Smooth muscle cell (in vitro differentiated cells): ENCODE measurements around the gene NEBL. TPM values are rescaled to one million over a fixed set of nuclear protein-coding genes. Genes with fewer than 3 reads are reported as not detected.

Experiments
- DNase-seq: peaks from one replicate; lab custom pipeline; 2025; ENCODE audit not compliant: unreplicated experiment; lab: John Stamatoyannopoulos, UW
- H2AFZ ChIP-seq: fragments of 200-600 bp; sonication (generic); 2 replicates; pipeline ENCODE4 v1.6.0; 2016; ENCODE audit warnings: antibody characterized with exemption, low read depth, mild to moderate bottlenecking
- H3F3A ChIP-seq: fragments of 200-600 bp; sonication (generic); 2 replicates; pipeline ENCODE4 v1.6.0; 2017; ENCODE audit warnings: antibody characterized with exemption, low read depth
- H3K27ac ChIP-seq: fragments of 200-600 bp; sonication (generic); 2 replicates; pipeline ENCODE4 v1.5.1; 2016; ENCODE audit warnings: low read depth, mild to moderate bottlenecking
- H3K27me3 ChIP-seq: fragments of 200-600 bp; sonication (generic); 2 replicates; pipeline ENCODE4 v1.6.1; 2016; ENCODE audit warnings: low read depth, mild to moderate bottlenecking
- H3K36me3 ChIP-seq: fragments of 200-600 bp; sonication (generic); 2 replicates; pipeline ENCODE4 v1.5.1; 2016; ENCODE audit warnings: low read depth
- H3K4me1 ChIP-seq: fragments of 200-600 bp; sonication (generic); 2 replicates; pipeline ENCODE4 v1.5.1; 2016; ENCODE audit warnings: low read depth
- H3K4me2 ChIP-seq: fragments of 200-600 bp; sonication (generic); 2 replicates; pipeline ENCODE4 v1.6.0; 2016; ENCODE audit warnings: mild to moderate bottlenecking
- H3K4me3 ChIP-seq: fragments of 200-600 bp; sonication (generic); 2 replicates; pipeline ENCODE4 v1.5.1; 2016; ENCODE audit warnings: mild to moderate bottlenecking
- H3K79me2 ChIP-seq: fragments of 200-600 bp; sonication (generic); 2 replicates; pipeline ENCODE4 v1.6.0; 2016; ENCODE audit warnings: low read depth, mild to moderate bottlenecking
- H3K9ac ChIP-seq: fragments of 200-600 bp; sonication (generic); 2 replicates; pipeline ENCODE4 v1.6.0; 2016; ENCODE audit warnings: low read depth
- H3K9me3 ChIP-seq: fragments of 200-600 bp; sonication (generic); replicated peaks from 2 replicates; pipeline ENCODE4 v1.5.1; 2016; ENCODE audit warnings: low read depth
- H4K20me1 ChIP-seq: fragments of 200-600 bp; sonication (generic); 2 replicates; pipeline ENCODE4 v1.6.0; 2016; ENCODE audit warnings: low read depth
- CTCF ChIP-seq: fragments of 200-600 bp; sonication (generic); IDR thresholded peaks from 2 replicates; pipeline ENCODE4 v1.5.1; 2017; ENCODE audit warnings: borderline replicate concordance, mild to moderate bottlenecking, antibody characterized with exemption; ENCODE audit not compliant: insufficient read depth, poor library complexity, severe bottlenecking
- WGBS: methylation state at CpG from one replicate; pipeline ENCODE4 v1.1.7; 2016; ENCODE audit warnings: low lambda C conversion rate; 5-methylcytosine and 5-hydroxymethylcytosine counted together
- polyA plus RNA-seq: library from polyadenylated mRNA; unstranded; fragments of >200 nt; fragmentation: Nextera tagmentation; extraction: Ambion mirVana; gene quantifications from 2 replicates; pipeline ENCODE4 v1.2.1, GENCODE V29; 2016
- total RNA-seq: library from RNA; depleted of rRNA; stranded (reverse); fragments of >200 nt; gene quantifications from 2 replicates; pipeline ENCODE4 v1.2.3, GENCODE V29; 2014

NEBL gene
- total and polyA plus RNA-seq, 2 experiments from 2014 or later, result 1.8 to 12.8 TPM

DNA sequence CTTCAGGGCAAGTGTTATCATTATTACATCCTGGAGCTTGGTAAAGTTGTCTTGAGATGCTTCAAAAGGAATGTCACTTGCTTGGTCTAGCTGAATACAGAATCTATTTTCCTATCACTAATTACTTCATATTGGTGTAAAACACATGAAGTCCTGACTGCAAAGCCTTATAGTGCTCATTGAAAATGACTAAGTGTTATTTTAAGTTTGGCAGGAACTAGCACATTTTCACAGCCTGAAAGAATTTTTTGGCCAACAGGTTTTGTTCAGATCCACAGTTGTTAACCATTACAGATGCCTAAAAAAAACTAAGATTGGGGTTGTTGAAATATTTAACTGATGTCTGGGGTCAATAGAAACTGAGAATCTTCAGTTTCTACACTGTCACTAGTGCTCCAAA lies 149.3 kb downstream of the NEBL start:
- Histone ChIP-seq H3F3A (no peaks in the 10 kb centered on the region), H3K36me3 (no peaks in the 10 kb centered on the region), H3K27me3 (no peaks in the 10 kb centered on the region), H3K9ac (no peak overlapping the region), H3K4me3 (no peak overlapping the region), H3K9me3 (no peaks in the 10 kb centered on the region), H3K27ac (no peak overlapping the region), H3K4me1 (no peaks in the 10 kb centered on the region), H3K79me2 (no peaks in the 10 kb centered on the region), H3K4me2 (no peak overlapping the region), H2AFZ (no peak overlapping the region), H4K20me1 (no peaks in the 10 kb centered on the region)
- TF ChIP-seq CTCF, result no peak
- no peak for DNase-seq

DNA sequence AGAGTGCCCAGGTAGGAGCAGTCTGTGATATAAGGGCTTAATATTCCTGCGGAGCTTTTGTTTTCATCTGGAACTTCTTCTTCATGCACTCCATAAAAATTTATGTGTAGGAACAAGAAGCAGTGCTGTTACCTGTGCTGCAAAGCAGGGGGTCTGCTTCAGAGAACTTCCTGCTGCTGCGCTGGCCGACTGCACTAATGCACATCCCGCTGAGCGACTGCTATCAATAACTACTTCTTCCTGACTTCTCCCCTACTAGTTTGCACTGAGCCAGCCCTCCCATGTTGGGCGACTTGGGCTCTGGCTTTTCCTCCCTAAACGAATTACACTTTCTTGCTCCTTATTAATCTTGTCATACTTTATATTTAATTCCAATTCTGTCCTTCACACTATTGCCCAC lies 150.3 kb downstream of the NEBL start:
- H3K27ac ChIP-seq, result no peak overlapping the region
- H3K9ac ChIP-seq, result no peak overlapping the region
- TF ChIP-seq CTCF, result no peak
- no peak overlapping the region for H2AFZ ChIP-seq
- no peaks in the 10 kb centered on the region for H3K4me1 ChIP-seq
- DNase-seq, result no peak
- no peak overlapping the region for H3K4me3 ChIP-seq
- H3K27me3 ChIP-seq, result no peaks in the 10 kb centered on the region
- no peaks in the 10 kb centered on the region for H3K36me3 ChIP-seq
- H3K4me2 ChIP-seq, result no peak overlapping the region
- no peaks in the 10 kb centered on the region for H3K79me2 ChIP-seq
- no peaks in the 10 kb centered on the region for H3K9me3 ChIP-seq
- no peaks in the 10 kb centered on the region for H4K20me1 ChIP-seq
- H3F3A ChIP-seq, result no peaks in the 10 kb centered on the region
- WGBS, result 91% methylated on average over 7 of the region's 7 CpGs

DNA sequence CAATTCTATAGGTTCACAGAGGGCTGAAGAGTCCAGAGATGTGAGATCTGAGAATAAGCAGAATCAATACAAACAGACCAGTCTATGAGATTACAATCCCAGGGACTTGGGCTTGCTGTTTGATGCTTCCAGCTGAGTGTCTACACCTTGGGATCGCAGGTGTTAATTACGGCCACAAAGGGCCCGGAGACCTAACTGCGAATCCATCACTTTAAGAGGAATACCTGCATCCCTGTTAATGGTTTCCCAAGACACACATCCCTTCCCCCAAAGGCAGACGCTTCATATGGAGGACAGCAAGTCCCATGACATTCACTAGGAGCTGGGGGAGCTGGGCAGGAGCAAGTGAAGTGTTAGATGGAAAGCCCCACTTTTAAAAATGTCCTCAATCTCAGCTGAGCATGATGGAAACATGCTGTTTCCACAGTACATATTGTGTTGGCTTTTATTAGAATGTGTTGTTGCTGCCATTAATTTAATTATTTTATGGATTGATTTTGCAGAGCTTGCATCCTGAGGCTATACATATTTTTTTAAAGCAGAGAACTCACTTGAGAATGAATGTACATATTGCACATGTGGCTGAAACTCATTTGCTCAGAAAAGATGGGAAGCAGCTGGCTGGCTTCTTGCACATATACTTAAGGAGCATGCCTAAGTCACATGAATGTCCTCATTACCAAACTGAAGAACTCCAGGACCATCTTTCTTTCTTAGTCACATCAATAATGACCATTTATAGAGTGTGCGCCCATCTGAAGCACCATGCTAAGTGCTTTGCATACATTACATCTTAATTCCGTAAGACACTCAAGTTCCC lies 151.3 kb downstream of the NEBL start:
- DNase-seq, result no peak
- Histone ChIP-seq H3K9ac (no peak overlapping the region), H3K4me3 (no peak overlapping the region), H3K4me1 (no peaks in the 10 kb centered on the region), H3K9me3 (no peaks in the 10 kb centered on the region), H3F3A (no peaks in the 10 kb centered on the region), H2AFZ (no peak overlapping the region), H3K27ac (no peak overlapping the region), H3K4me2 (no peak overlapping the region), H3K79me2 (no peaks in the 10 kb centered on the region), H3K27me3 (no peaks in the 10 kb centered on the region), H3K36me3 (no peaks in the 10 kb centered on the region), H4K20me1 (no peaks in the 10 kb centered on the region)
- TF ChIP-seq CTCF, result no peak
- WGBS, result 97% methylated on average over 7 of the region's 7 CpGs

DNA sequence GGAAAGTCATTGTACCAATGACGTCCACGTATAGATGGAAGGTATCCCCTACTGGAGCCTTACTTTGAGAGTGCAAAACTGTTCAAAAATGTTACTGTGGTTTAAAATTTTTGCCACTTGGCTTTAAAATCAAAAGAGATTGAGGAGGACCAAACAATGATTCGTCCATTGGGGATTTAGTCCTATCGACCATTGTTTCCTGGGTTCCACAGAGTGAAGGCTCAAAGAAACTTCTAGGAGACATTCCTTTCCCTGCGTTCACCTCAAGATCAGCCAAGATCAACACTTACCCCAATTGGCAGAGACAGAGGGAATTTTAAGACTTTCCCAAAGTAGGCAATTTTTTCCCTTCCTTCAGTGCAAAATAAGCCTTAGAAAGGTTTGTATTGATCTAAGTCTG lies 152.3 kb downstream of the NEBL start:
- Histone ChIP-seq H3K27ac (no peak overlapping the region), H3F3A (no peaks in the 10 kb centered on the region), H2AFZ (no peak overlapping the region), H3K4me2 (no peak overlapping the region), H3K4me3 (no peak overlapping the region), H3K27me3 (no peaks in the 10 kb centered on the region), H3K9me3 (no peaks in the 10 kb centered on the region), H3K9ac (no peak overlapping the region), H3K36me3 (no peaks in the 10 kb centered on the region), H3K4me1 (no peaks in the 10 kb centered on the region), H3K79me2 (no peaks in the 10 kb centered on the region), H4K20me1 (no peaks in the 10 kb centered on the region)
- WGBS, result 91% methylated on average over 5 of the region's 5 CpGs
- TF ChIP-seq CTCF, result no peak
- DNase-seq, result no peak
